HepG2 (cell line): ENCODE results near the gene IKZF3. TPM values are rescaled to one million over a fixed set of nuclear protein-coding genes. Genes with fewer than 3 reads are reported as not detected.

ENCODE experiments used
- ATAC-seq: fragments of 200-7000 bp; cut with Tn5 transposase; 3 replicates; pipeline ENCODE4 v1.9.1; 2020; ENCODE audit warnings: mild to moderate bottlenecking, moderate library complexity
- BruUV-seq: library from RNA; stranded (reverse); fragments of 400-500 nt; replicated peaks from 2 replicates; lab custom pipeline; 2021; lab: Mats Ljungman, UMichigan
- CTCF ChIA-PET: fragments of 300-600 bp; formaldehyde crosslinking; extraction: SDS; loops from one replicate; lab custom pipeline; 2021; ENCODE audit warnings: low total read pairs, inconsistent platforms, low intra/inter-chr PET ratio; lab: Yijun Ruan, JAX
- POLR2A ChIA-PET: fragments of 350-600 bp; sonication (Branson Sonifier 250); formaldehyde crosslinking; loops from one replicate; lab custom pipeline; 2020; ENCODE audit warnings: antibody characterized with exemption, inconsistent platforms; lab: Yijun Ruan, JAX
- DNase-seq: peaks from one replicate; pipeline ENCODE4 v3.0.0-alpha.2; 2015; ENCODE audit warnings: low spot score
- FAIRE-seq: peaks from 3 replicates; lab custom pipeline; 2011; peaks lifted over from hg19 to GRCh38; lab: Jason Lieb, UNC
- H2AFZ ChIP-seq: one replicate; pipeline ENCODE4 v1.6.1; 2011; ENCODE audit warnings: low read length, inconsistent platforms
- H3K27ac ChIP-seq: fragments of 300-600 bp; 3 replicates; pipeline ENCODE4 v1.8.0; 2011; ENCODE audit warnings: mixed run types, mild to moderate bottlenecking, mixed read lengths, low read length, inconsistent platforms; ENCODE audit not compliant: insufficient read depth; ENCODE audit errors: extremely low read length
- H3K27me3 ChIP-seq, 2 experiments: fragments of 200-600 bp in 1 of 2; 2 replicates in 1 of 2; 3 replicates in 1 of 2; pipeline versions ENCODE4 v1.6.0 to v1.8.0; 2011; ENCODE audit warnings: low read length in 2 of 2, mild to moderate bottlenecking in 2 of 2, moderate library complexity in 2 of 2, inconsistent platforms in 1 of 2; ENCODE audit not compliant: insufficient read depth in 2 of 2, control insufficient read depth in 1 of 2
- H3K36me3 ChIP-seq, 2 experiments: fragments of 200-600 bp in 1 of 2; replicated peaks in 1 of 2; 2 replicates in 1 of 2; 3 replicates in 1 of 2; pipeline versions ENCODE4 v1.5.1 to v1.8.0; 2011; ENCODE audit warnings: low read length in 2 of 2, inconsistent platforms in 1 of 2; ENCODE audit not compliant: insufficient read depth in 2 of 2, control insufficient read depth in 1 of 2
- H3K4me1 ChIP-seq: 2 replicates; pipeline ENCODE4 v1.5.1; 2012; ENCODE audit warnings: low read length, inconsistent platforms; ENCODE audit not compliant: insufficient read depth
- H3K4me2 ChIP-seq: 2 replicates; pipeline ENCODE4 v1.6.0; 2011; ENCODE audit warnings: low read depth, low read length, inconsistent platforms
- H3K4me3 ChIP-seq, 3 experiments: fragments of 200-600 bp in 1 of 3; sonication (generic), shearing (Covaris generic) in 1 of 3; replicated peaks in 1 of 3; 2 replicates each; pipeline ENCODE4 v1.5.1; 2011 to 2016; ENCODE audit warnings: low read length in 3 of 3, inconsistent platforms in 2 of 3, low read depth in 2 of 3, mild to moderate bottlenecking in 2 of 3, control low read depth in 1 of 3, mixed read lengths in 1 of 3; ENCODE audit not compliant: insufficient read depth in 1 of 3
- H3K79me2 ChIP-seq: one replicate; pipeline ENCODE4 v1.6.1; 2011; ENCODE audit warnings: low read length, inconsistent platforms; ENCODE audit not compliant: insufficient read depth
- H3K9ac ChIP-seq: 2 replicates; pipeline ENCODE4 v1.6.0; 2011; ENCODE audit warnings: mild to moderate bottlenecking, low read depth, low read length, inconsistent platforms; ENCODE audit not compliant: insufficient read depth
- H3K9me3 ChIP-seq: 2 replicates; pipeline ENCODE4 v1.5.1; 2012; ENCODE audit warnings: mild to moderate bottlenecking, low read length
- H4K20me1 ChIP-seq: 2 replicates; pipeline ENCODE4 v1.6.0; 2011; ENCODE audit warnings: inconsistent platforms, mild to moderate bottlenecking, low read length, moderate library complexity; ENCODE audit not compliant: insufficient read depth
- ATF6 ChIP-seq: sonication (generic); formaldehyde crosslinking; conservative IDR thresholded peaks from 2 replicates; pipeline ENCODE4 v1.4.0; 2020; ENCODE audit warnings: missing genetic modification reagents
- ELF1 ChIP-seq: sonication (generic); formaldehyde crosslinking; IDR thresholded peaks from 2 replicates; pipeline ENCODE4 v1.4.0; 2020; ENCODE audit warnings: missing genetic modification reagents
- MTA3 ChIP-seq: sonication (generic); formaldehyde crosslinking; IDR thresholded peaks from 2 replicates; pipeline ENCODE4 v1.4.0; 2020; ENCODE audit warnings: missing genetic modification reagents
- NFYC ChIP-seq: IDR thresholded peaks from 2 replicates; pipeline ENCODE4 v1.6.1; 2016; ENCODE audit warnings: missing genetic modification reagents, missing compliant biosample characterization
- RBM39 ChIP-seq: fragments of 200-400 bp; formaldehyde crosslinking; IDR thresholded peaks from one replicate; pipeline ENCODE4 v1.6.1; 2018; ENCODE audit warnings: antibody characterized with exemption, mild to moderate bottlenecking, low read depth, low read length; ENCODE audit not compliant: poor library complexity, severe bottlenecking
- WIZ ChIP-seq: sonication (generic); formaldehyde crosslinking; IDR thresholded peaks from 2 replicates; pipeline ENCODE4 v1.5.1; 2020; ENCODE audit warnings: mild to moderate bottlenecking, missing genetic modification reagents
- ZBTB40 ChIP-seq, 2 experiments: fragments of 450-650 bp in 1 of 2; sonication (generic) in 1 of 2; formaldehyde crosslinking in 1 of 2; IDR thresholded peaks; 2 replicates each; pipeline versions ENCODE4 v1.6.1 to v1.8.0; 2016 to 2022; ENCODE audit warnings: antibody characterized with exemption in 1 of 2, mild to moderate bottlenecking in 1 of 2, missing genetic modification reagents in 1 of 2
- ZNF12 ChIP-seq: sonication (generic); formaldehyde crosslinking; IDR thresholded peaks from 2 replicates; pipeline ENCODE4 v1.5.0; 2020; ENCODE audit warnings: missing genetic modification reagents
- ZNF251 ChIP-seq: sonication (generic); formaldehyde crosslinking; IDR thresholded peaks from 2 replicates; pipeline ENCODE4 v1.9.0; 2021; ENCODE audit warnings: mild to moderate bottlenecking, missing genetic modification reagents
- ZNF44 ChIP-seq: sonication (generic); formaldehyde crosslinking; IDR thresholded peaks from 2 replicates; pipeline ENCODE4 v1.5.1; 2020; ENCODE audit warnings: mild to moderate bottlenecking, missing genetic modification reagents
- ZNF460 ChIP-seq: sonication (generic); formaldehyde crosslinking; IDR thresholded peaks from 2 replicates; pipeline ENCODE4 v1.5.1; 2020; ENCODE audit warnings: missing genetic modification reagents, mild to moderate bottlenecking, borderline replicate concordance
- ZNF660 ChIP-seq: sonication (generic); formaldehyde crosslinking; IDR thresholded peaks from 2 replicates; pipeline ENCODE4 v1.5.1; 2020; ENCODE audit warnings: mild to moderate bottlenecking, low read depth, missing genetic modification reagents, borderline replicate concordance
- WGBS: methylation state at CpG from one replicate; pipeline ENCODE4 v1.1.6; 2017; ENCODE audit warnings: low lambda C conversion rate; 5-methylcytosine and 5-hydroxymethylcytosine counted together
- in situ Hi-C: cut with HindIII; loops from 2 replicates; pipeline ENCODE4 v1.10.0; 2017; ENCODE audit warnings: low pct_unique_long_range_greater_than_20kb; ENCODE audit not compliant: extremely low pct_ligation_motif_present
- intact Hi-C: fragments of 100-400 bp; cut with micrococcal nuclease; formaldehyde crosslinking; loops from one replicate; pipeline ENCODE4 v1.10.0; 2022; ENCODE audit not compliant: unreplicated experiment
- polyA plus RNA-seq, 8 experiments: library from polyadenylated mRNA; depleted of rRNA in 3 of 8; stranded (reverse) in 7 of 8; unstranded in 1 of 8; fragments of >200 nt; fragmentation: Illumina TruSeq in 4 of 8; extraction: Trizol in 4 of 8; gene quantifications; 2 replicates each; pipeline versions ENCODE4 v1.2.1 to v1.2.3, GENCODE V29; 2011 to 2016; ENCODE audit warnings: low read depth in 4 of 8, missing spikeins in 1 of 8, mixed read lengths in 1 of 8; ENCODE audit not compliant: insufficient read depth in 1 of 8
- total RNA-seq, 5 experiments: library from RNA; depleted of rRNA; stranded (reverse); fragments of >200 nt; fragmentation: Illumina TruSeq; extraction: Trizol; gene quantifications; 2 replicates each; pipeline ENCODE4 v1.2.3, GENCODE V29; 2016; ENCODE audit warnings: low read depth in 1 of 5
- TF ChIP-seq, protein P1 (sequence below): IDR thresholded peaks from 2 replicates; pipeline ENCODE4 v1.6.1; 2016; ENCODE audit warnings: missing compliant biosample characterization, missing genetic modification reagents, borderline replicate concordance

The IKZF3 gene
- total and polyA plus RNA-seq, 2 of the 13 experiments (the other 11 are each of a cell fraction or from before 2014, with no cell fraction given): not detected

DNA sequence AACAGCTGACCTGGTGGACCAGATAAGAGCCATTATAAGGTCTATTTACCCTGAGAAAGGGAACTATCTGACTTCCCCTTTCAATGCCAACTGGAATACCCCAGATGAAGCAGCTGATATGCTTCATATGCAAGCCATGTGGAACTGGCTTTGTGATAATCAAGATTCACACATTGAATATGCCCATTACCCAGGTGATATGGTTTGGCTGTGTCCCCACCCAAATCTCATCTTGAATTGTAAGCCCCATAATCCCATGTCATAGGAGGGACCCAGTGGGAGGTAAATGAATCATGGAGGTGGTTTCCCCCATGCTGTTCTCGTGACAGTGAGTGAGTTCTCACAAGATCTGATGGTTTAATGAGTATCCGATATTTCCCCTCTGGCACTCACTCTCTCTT lies 42.1 kb downstream of the IKZF3 start:
- in situ Hi-C loops: no loop called here
- BruUV-seq: no TSS peak
- no peak for TF ChIP-seq WIZ
- no peak for TF ChIP-seq ZBTB40 (IDR thresholded peaks at IDR 0.05)
- TF ChIP-seq ZBTB40 (CRISPR knock-in tag; IDR thresholded peaks at IDR 0.05): no peak
- no peak for TF ChIP-seq ELF1 (CRISPR knock-in tag)
- no peak for TF ChIP-seq ATF6 (CRISPR knock-in tag)
- no peak for TF ChIP-seq ZNF251 (CRISPR knock-in tag)
- TF ChIP-seq MTA3 (CRISPR knock-in tag): no peak
- no peak for TF ChIP-seq NFYC
- no peak for TF ChIP-seq ZNF12 (CRISPR knock-in tag)
- no peak for TF ChIP-seq RBM39
- no peak for TF ChIP-seq ZNF460 (CRISPR knock-in tag)
- TF ChIP-seq ZNF44 (CRISPR knock-in tag): no peak
- TF ChIP-seq ZNF660 (CRISPR knock-in tag): no peak
- TF ChIP-seq, protein P1, sequence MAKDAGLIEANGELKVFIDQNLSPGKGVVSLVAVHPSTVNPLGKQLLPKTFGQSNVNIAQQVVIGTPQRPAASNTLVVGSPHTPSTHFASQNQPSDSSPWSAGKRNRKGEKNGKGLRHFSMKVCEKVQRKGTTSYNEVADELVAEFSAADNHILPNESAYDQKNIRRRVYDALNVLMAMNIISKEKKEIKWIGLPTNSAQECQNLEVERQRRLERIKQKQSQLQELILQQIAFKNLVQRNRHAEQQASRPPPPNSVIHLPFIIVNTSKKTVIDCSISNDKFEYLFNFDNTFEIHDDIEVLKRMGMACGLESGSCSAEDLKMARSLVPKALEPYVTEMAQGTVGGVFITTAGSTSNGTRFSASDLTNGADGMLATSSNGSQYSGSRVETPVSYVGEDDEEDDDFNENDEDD: no peak

More for the DNA sequence above, 42.1 kb downstream of the IKZF3 start:
- Histone ChIP-seq H3K9ac (no peak overlapping the region), H3K9me3 (peaks cover 18% of the 10 kb centered on the region), H3K4me3 (no peak overlapping the region), H3K36me3 (no peaks in the 10 kb centered on the region), H4K20me1 (no peaks in the 10 kb centered on the region), H3K79me2 (no peaks in the 10 kb centered on the region), H2AFZ (no peak overlapping the region), H3K27me3 (no peaks in the 10 kb centered on the region), H3K27ac (no peak overlapping the region), H3K4me1 (no peaks in the 10 kb centered on the region), H3K4me2 (no peak overlapping the region)
- no peak for DNase-seq
- no peak for ATAC-seq
- FAIRE-seq: no peak
- CTCF ChIA-PET: no interaction called here
- intact Hi-C loops: no loop called here
- POLR2A ChIA-PET: no interaction called here
- WGBS: 36% methylated on average over 2 of the region's 2 CpGs
